HL-60/S4 treated with phorbol 12-myristate 13-acetate at 8.2 ng/mL for 4 days and 3 days (cell line): ENCODE data around the gene RIOK2.

ENCODE experiments used
- in situ Hi-C: fragments of 300-500 bp; cut with MboI; formaldehyde crosslinking; loops from 2 replicates; pipeline ENCODE4 v1.15.0; 2022; ENCODE audit warnings: low sequenced_read_pairs

The RIOK2 gene

GRCh38 chr5:97131139-97131710 is 51.8 kb downstream of the RIOK2 start:
- in situ Hi-C loops, result no loop called here

- in situ Hi-C loops, result no loop called here
These were observed 55.3 kb downstream of the RIOK2 start for GRCh38 chr5:97127727-97128126.

DNA sequence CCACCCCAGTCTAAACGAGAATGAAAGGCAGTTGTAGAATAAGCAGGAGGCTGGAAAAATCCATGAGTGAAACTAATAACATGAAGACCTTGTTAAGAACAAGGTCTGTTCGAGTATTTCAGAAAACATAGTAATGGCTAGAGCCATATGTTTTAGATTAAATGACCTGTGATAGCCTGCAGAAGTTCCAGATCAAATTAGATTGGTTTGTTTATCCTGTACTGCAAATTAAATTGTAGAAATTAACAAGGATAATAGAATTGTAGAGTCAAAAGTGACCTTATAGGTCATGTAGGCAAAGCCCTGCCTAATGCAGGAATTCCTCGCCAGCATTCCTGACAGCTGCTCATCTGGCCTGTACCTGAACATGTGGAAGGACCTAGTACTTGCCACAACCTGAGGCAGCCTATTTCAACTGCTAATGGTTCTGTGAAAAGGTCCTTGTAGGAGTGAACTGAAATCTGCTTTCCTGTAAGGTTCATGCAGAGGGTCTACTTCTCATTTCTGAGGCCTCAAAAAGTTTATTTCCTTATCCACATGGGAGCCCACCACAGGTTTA is 57.8 kb downstream of the RIOK2 start:
- in situ Hi-C loops, result no loop called here

GRCh38 chr5:97124335-97124734 is 58.7 kb downstream of the RIOK2 start:
- in situ Hi-C loops, result no loop called here

GRCh38 chr5:97121848-97122247 is 61.2 kb downstream of the RIOK2 start:
- in situ Hi-C loops, result no loop called here

GRCh38 chr5:97120195-97120594 is 62.9 kb downstream of the RIOK2 start:
- in situ Hi-C loops, result no loop called here

GRCh38 chr5:97119007-97119390 is 64.0 kb downstream of the RIOK2 start:
- in situ Hi-C loops, result no loop called here

DNA sequence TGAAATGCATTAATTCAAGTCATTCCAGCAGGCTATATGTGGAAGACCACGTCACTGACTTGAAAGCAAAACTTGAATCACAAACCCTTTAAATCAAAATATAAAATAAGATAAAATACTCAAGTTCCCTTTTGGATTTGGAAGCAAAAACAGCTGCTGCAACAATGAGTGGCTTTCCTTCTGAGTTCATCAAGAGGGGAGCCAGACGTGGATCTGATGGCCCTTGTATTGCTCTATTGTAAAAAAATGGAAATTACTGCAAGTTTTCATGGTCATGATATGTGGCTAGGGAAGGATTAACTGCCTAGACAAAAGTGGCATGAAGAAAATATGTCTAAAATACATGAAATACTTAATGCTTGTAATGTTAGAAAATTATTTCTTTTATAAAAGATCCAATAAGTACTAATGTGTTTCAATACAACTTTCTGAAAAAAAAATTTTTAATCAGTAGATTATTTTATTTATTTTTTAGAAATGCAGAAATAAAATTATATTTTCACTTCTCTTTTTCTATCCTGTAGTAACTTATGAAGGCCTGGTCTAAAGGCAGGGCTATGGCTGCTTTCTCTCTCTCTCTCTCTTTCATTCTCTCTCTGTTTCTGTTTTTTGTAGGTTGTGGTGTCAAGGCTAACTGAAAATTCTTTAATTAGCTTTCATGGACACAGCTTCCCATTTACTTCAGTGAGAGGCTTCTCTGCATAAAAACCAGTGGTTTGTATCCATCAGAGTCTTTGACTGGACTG is 64.6 kb downstream of the RIOK2 start:
- in situ Hi-C loops, result no loop called here

GRCh38 chr5:97115932-97116331 is 67.1 kb downstream of the RIOK2 start:
- in situ Hi-C loops, result no loop called here

GRCh38 chr5:97112230-97112629 is 70.8 kb downstream of the RIOK2 start:
- in situ Hi-C loops, result no loop called here

GRCh38 chr5:97111616-97112015 is 71.4 kb downstream of the RIOK2 start:
- in situ Hi-C loops, result no loop called here

DNA sequence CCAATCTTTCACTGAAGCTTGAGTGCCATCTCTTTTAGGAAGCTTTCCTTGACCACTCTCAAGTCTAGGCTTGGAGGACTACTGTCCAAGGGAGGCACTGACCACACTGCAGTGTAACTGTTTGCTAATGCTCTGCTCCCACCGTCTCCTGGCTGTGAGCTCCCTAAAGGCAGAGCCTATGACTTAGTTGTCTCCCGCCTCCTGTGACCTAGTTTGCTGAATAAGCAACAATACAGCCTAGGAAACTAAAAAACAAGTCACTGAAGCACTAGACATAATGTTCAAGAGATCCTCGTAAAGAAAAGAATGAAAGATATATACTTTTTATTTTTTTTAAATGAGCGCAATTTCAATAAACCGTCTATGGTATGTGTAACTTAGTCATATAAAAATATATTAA is 72.0 kb downstream of the RIOK2 start:
- in situ Hi-C loops, result no loop called here
